ENCODE results near the gene SIGLEC9. TPM values are rescaled to one million over a fixed set of nuclear protein-coding genes. Genes with fewer than 3 reads are reported as not detected.

The SIGLEC9 gene
- total RNA-seq, 1 donor, result not detected

DNA sequence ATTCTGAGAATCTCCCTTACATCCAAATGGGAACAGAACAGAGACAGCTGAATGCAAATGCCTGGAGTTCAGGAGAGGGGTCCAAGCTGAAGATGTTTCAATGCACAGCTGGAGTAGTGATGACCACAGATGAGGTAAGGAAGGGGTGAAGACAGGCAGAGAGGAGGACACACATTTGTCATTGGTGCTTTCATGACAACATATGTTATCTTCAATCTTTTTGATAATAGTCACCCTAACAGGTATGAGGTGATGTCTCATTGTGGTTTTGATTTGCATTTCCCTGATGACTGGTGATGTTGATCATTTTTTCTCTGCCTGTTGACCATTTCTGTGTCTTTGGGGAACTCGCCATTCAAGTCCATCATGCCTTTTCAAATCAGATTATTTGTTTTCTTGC is 36.6 kb downstream of the SIGLEC9 start:
- DNase-seq (ENCODE audit: low read depth), result no peak
- TF ChIP-seq, protein P1, sequence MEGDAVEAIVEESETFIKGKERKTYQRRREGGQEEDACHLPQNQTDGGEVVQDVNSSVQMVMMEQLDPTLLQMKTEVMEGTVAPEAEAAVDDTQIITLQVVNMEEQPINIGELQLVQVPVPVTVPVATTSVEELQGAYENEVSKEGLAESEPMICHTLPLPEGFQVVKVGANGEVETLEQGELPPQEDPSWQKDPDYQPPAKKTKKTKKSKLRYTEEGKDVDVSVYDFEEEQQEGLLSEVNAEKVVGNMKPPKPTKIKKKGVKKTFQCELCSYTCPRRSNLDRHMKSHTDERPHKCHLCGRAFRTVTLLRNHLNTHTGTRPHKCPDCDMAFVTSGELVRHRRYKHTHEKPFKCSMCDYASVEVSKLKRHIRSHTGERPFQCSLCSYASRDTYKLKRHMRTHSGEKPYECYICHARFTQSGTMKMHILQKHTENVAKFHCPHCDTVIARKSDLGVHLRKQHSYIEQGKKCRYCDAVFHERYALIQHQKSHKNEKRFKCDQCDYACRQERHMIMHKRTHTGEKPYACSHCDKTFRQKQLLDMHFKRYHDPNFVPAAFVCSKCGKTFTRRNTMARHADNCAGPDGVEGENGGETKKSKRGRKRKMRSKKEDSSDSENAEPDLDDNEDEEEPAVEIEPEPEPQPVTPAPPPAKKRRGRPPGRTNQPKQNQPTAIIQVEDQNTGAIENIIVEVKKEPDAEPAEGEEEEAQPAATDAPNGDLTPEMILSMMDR (IDR thresholded peaks at IDR 0.05; ENCODE audit: insufficient read depth, low read depth, low read length), result no peak
- no peak overlapping the region for H3K4me3 ChIP-seq (ENCODE audit: low read depth, low read length)

DNA sequence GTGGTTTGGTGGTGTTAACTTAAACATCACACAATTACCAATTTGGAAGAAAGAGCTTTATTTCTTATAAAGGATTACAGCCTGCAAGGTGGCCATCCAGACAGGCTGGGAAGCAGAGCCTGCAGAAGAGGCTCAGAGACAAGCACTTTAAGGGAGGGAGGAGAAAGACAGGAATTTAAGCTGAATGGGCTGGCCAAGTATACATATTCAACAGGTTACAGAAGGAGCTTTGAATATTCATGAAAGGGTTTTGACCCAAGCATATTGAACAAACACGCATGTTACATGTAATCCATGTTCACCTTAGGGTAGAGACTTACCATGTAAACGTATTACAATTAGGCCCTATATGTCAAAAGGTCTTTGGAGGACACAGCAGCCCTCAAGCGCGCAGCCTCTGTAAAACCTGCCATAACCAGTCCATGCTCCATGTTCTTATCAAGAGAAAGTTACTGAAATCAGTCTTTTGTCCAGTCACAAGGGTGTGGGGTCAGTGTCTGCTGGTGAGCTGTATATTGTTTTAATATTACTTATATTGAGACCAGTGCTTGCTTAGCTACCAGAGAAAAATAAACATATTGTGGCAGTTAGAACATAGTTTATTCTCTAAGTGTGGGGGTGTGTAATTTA is 37.3 kb downstream of the SIGLEC9 start:
- TF ChIP-seq, protein P1 (IDR thresholded peaks at IDR 0.05; ENCODE audit: insufficient read depth, low read depth, low read length), result no peak
- DNase-seq (ENCODE audit: low read depth), result no peak
- no peak overlapping the region for H3K4me3 ChIP-seq (ENCODE audit: low read depth, low read length)

DNA sequence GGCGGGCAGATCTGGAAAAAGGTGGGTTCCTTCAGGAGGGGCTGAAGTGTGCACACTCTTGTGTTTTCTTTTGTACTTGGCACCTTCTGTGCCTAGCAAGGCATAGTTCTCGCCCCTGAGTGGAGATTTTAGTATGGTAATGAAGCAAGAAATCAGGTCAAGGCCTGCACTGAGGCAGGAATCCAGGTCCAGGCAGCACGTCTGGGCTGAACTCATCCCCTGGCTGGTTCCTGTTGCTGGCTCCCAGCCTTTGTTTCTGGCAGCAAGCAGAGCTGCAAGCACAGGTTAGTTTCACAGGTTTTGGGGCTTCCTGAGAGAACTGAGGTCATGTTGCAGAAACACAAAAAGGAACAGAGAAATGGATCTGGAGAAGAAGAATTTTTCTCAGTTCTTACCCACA is 38.6 kb downstream of the SIGLEC9 start:
- TF ChIP-seq, protein P1 (IDR thresholded peaks at IDR 0.05; ENCODE audit: insufficient read depth, low read depth, low read length), result no peak
- H3K4me3 ChIP-seq (ENCODE audit: low read depth, low read length), result no peak overlapping the region
- DNase-seq (ENCODE audit: low read depth), result no peak

DNA sequence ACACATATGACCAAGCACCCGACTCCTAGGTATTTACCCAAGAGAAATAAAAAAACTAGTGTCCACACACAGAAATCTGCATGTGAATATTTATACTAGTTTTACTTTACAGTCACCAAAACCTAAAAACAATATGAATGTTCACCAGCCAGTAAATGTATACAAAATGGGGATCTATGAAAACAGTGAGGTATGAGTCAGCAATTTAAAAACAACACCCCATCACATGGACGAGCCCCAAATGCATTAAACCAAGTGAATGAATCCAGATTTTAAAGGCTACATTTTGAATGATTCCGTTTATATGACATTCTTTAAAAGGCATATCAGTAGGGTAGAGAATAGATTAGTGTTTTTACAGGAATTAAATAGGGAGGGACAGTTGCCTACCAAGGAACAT is 39.5 kb downstream of the SIGLEC9 start:
- no peak overlapping the region for H3K4me3 ChIP-seq (ENCODE audit: low read depth, low read length)
- TF ChIP-seq, protein P1 (IDR thresholded peaks at IDR 0.05; ENCODE audit: insufficient read depth, low read depth, low read length), result no peak
- peak; percentile 5 for DNase-seq (ENCODE audit: low read depth)

DNA sequence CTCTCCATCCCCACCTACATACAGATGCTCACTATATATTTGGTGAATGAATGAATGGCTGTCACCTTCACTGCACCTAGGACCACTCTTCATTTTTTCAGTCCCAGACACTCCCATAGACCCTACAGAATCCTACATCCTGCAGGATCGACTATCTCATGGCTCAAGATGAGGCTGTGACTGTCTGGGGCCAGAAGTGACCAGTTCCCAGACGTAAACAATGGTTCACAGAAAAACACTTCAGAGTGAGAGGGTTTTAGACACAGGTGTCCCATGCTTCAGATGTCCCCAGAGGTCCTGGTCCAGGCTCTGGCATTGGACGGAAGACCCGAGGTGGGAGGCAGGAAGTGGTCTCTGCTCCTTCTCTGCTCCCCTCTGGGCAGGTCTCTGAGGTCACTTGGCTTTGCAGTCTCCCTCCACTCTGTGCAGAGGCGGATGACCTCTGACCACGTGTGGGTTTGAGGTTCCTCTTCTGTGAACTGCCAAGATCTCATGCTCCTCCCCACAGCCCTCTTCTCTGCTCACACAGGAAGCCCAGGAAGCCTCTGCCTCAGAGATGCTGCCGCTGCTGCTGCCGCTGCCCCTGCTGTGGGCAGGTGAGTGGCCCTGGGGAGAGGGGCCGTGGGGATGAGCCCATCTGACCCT is 42.3 kb downstream of the SIGLEC9 start:
- TF ChIP-seq, protein P1 (IDR thresholded peaks at IDR 0.05; ENCODE audit: insufficient read depth, low read depth, low read length), result no peak
- DNase-seq (ENCODE audit: low read depth), result no peak
- H3K4me3 ChIP-seq (ENCODE audit: low read depth, low read length), result no peak overlapping the region

DNA sequence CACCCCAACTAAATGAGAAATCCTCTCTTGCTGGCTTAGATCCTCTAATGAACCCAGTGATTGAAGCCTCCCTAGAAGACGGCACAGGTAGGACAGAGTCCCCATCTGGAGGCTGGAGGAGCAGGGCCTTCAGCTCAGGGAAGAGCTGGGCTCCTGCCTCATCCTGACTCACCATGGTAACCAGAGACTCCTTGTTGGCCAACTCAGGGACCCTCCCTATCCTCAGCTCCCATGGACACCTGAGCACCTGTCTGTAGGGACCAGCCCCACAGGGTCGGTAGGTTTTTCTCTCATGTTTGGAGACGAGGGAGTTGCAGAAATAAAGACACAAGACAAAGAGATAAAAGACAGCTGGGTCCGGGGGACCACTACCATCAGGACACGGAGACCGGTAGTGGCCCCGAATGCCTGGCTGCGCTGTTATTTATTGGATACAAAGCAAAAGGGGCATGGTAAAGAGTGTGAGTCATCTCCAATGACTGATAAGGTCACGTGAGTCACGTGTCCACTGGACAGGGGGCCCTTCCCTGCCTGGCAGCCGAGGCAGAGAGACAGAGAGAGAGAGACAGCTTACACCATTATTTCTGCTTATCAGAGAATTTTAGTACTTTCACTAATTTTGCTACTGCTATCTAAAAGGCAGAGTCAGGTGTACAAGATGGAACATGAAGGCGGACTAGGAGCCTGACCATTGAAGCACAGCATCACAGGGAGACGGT is 44.0 kb downstream of the SIGLEC9 start:
- no peak for DNase-seq (ENCODE audit: low read depth)
- H3K4me3 ChIP-seq (ENCODE audit: low read depth, low read length), result no peak overlapping the region
- TF ChIP-seq, protein P1 (IDR thresholded peaks at IDR 0.05; ENCODE audit: insufficient read depth, low read depth, low read length), result no peak

All from fibroblast of villous mesenchyme (primary cell).